GM12801 (cell line): ENCODE data around the gene RABGAP1L.

Experiments used
- CTCF ChIP-seq: IDR thresholded peaks from one replicate; pipeline ENCODE4 v1.5.1; 2011; ENCODE audit warnings: control low read depth; ENCODE audit not compliant: insufficient read length; ENCODE audit errors: extremely low read depth

The RABGAP1L gene

GRCh38 chr1:174222166-174222949 is 63.0 kb downstream of the RABGAP1L start:
- no peak for TF ChIP-seq CTCF

GRCh38 chr1:174224641-174225040 is 65.3 kb downstream of the RABGAP1L start:
- no peak for TF ChIP-seq CTCF

- no peak for TF ChIP-seq CTCF
These were observed 66.3 kb downstream of the RABGAP1L start for GRCh38 chr1:174225499-174226204.

GRCh38 chr1:174230399-174230798 is 71.1 kb downstream of the RABGAP1L start:
- no peak for TF ChIP-seq CTCF

- TF ChIP-seq CTCF: no peak
These were observed 73.4 kb downstream of the RABGAP1L start for GRCh38 chr1:174232761-174233160.

GRCh38 chr1:174239541-174239940 is 80.2 kb downstream of the RABGAP1L start:
- TF ChIP-seq CTCF: no peak

GRCh38 chr1:174242856-174243255 is 83.5 kb downstream of the RABGAP1L start:
- TF ChIP-seq CTCF: no peak
